SW480 (cell line): Measurements from ENCODE around the gene PDLIM5.
A peak's percentile ranks its signal among the peaks of the same experiment; 100 is the strongest.
"Not testable (repeated sequence)": the region's sequence is repeated elsewhere in the genome, so short reads cannot be mapped to it uniquely, and the experiment has no call there.

ENCODE experiments used
- DNase-seq: peaks from one replicate; pipeline ENCODE4 v3.0.0-alpha.2; 2016; ENCODE audit warnings: low spot score

The PDLIM5 gene

DNA sequence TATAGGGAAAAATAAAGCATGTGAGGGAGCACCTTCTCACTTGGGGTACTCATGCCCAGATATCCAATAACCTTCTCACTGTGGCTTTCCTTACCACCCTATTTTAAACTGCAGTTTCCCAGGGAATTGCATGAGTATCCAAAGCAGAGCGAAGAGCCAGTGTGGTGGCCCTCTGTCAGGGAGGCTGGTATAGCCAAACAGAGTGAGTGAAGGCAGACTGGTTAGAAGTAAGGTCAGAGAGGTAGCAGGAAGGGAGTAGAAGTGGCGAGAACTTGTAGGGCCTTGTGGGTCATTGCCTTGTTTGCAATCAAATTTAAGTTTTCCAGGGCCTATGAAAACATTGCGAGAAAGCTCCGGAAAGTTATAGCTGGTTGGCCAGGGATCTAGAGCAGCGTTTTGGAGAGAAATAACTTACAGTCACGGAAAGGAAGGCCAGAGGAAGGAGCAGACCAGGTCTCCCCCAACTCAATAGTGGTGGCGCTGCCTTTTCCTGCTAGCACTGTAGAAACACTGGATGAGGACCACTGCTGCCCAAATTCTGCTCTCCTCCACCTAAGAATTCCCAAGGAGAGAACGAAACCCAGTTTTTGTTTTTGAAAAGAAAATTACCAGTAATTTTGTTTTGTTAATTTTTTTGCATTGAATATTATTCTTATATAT lies 77.2 kb downstream of the PDLIM5 start:
- DNase-seq, result no peak

GRCh38 chr4:94530073-94530472 lies 78.3 kb downstream of the PDLIM5 start:
- no peak for DNase-seq

DNA sequence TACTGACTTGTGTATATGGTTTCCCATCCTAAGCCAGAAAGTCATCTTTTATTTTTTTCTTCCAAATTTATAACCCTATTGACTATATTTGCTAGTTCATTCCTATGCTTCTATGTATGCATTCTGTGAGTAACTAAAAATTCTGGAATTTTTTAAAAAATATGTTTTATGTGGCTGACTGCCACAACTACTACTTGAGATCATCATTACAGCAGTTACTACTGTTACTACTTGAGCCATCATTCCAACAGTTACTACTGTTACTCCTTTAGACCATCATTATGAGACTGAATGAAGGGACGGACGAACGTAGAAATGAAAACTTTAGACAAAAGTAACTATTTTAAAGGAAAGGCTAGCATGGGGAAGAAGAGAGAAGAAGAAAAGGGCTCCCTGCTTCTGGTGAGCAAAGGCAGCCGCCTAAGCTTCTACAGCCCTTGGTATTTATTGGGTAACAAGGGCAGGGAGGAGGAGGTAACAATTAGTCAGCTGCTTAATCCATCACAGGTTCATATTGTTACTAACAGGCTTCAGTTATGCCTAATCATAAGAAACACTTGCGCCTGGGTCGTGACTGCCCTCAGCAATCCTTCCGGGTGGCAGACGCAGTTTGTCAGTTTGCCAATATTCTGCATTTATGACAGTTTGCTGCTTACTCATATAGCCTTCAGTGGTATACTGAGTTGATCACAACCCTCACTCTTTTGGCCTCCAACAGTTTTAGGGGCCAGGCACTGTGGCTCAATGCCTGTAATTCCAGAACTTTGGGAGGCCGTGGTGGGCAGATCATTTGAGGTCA lies 80.4 kb downstream of the PDLIM5 start:
- DNase-seq, result no peak

DNA sequence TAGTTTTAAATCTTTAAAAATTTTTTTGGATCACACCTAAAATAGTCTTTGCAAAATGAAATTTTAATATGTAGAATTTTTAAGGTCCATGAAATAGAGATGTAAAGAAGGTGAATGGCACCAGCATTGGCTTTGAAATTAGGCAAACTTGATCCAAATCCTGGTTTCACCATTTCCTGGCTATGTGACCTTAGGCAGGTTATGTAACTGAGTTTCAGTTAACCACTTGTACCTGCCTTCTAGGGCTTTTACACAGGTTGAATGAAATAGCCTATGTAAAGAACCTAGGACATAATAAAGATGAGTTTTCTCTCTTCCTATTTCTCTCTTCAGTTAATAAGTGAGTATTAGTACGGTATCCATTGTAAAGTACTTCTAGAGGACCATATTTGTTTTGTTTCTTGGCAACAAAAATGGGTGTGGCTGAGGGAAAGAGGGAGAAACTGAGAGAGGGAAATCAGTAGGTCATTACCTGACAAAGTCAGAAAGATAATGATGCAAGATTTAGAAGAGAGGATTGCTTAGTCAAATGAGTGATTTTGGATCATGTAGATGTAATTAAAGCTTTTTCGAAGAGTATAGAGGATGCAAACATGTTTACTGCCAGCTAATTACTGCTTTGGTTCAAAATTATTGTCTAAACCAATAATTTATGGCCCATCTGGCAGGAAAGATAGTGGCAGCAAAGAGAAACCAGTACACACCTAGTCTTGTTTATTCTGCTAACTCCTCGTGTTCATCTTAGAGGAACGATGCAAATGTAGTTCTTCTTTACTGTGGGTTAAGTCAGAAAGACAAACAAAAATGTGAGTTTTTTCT lies 81.9 kb downstream of the PDLIM5 start:
- no peak for DNase-seq

DNA sequence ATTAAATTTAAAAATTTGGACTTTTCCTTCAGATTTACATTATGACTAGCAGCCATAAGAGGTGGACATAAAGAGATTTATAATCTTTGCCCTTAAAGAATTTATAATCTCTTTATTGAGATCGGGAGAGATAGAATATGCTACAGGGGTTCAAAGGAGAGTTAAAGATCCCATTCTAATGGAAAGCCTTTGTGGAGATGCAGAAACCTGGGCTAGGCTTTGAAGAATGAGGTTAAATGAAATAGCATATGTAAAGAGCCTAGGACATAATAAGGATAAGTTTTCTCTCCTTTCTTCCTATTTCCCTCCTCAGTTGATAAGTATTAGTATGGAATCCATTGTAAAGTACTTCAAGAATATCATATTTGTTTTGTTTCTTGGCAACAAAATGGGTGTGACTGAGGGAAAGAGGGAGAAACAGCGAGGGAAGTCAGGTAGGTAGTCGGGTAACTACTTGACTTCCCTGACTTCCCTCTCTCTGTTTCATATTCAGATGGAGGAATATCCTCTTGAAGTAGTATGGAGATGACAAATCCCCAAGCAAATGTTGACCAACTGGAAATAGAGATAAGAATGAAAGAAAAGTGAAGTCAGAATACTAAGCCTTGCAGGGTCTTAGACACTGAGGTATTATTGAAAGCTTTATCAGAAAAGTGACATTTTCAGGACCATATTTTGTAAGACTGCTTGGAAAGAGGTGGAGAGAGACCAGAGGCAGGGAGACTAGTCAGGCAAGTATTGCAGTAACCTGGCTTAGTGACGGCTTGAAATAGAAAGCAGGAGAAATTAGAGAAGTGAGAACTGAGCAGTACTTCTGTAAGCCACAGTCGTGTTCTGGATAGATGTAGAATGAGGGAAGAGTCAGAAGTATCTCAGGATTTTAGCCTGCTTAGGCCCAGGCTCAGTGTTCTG lies 82.9 kb downstream of the PDLIM5 start:
- DNase-seq, result no peak

GRCh38 chr4:94536049-94536448 lies 84.3 kb downstream of the PDLIM5 start:
- no peak for DNase-seq

DNA sequence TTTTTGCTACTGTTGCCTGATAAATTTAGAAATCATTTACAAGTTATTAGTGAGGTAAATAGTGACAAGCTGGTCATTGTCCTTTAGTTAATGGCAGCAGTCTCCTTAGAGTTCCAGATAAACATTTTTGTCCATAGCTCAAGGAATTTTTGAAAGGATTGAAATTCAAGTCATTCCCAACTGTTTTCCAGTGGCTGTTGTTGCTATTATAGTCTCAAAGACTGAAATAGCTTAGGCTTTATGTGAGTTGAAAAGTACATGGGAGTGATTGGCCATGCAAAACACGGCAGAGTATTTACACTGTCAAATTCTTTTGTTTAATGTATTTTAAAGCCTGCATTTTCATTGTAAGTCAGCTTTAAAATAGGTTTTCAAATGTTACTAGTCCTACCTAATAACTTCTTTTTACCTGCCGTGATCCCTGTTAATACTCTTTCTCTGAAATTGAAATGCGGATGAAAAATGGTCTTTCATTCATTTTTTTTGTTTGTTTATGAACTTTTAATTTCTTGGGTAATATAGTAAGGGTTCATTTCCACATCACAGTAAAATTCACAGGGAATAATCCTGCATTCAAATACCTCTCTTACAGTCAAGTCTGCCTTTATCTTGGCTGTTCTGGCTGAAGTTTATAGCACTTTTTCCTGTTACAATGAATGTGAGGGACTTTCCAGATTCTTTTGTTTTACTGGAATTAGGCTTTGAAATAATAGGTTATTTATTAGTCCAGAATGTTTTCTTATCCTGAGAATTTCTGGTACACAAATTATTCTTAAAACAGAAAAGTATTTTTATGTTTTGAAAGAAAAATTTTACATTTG lies 85.1 kb downstream of the PDLIM5 start:
- no peak for DNase-seq

DNA sequence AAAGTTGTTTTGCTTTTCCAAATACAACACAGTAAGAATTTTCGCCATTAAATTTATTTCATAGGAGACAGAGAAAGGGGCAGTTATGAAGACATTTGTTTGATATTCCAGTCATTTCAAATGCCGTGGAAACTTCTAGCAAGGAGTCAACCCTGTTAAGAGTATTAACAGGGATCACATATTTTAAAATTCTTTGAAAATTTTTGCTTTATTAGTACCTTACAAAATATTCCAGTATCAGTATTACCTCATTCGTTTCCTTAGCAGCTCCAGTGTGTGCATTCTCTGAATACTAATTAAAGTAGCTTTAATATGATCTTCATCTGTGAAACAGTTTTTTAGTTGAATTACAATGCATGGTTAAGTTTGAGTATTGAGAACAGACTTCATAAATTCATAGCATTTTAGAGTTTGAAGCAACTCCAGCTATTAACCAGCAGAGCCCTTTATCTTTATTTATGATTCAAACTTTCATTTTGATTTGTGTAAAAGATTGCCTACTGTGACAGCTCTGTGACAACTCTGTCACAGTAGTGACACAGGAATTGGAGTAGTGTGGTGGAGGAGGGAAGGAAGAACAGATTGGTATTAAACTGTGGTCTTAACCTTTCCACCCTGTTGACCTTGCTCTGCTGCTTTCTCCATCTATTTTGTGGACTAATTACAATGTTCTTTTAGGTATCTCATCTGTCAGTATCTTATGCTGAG lies 86.3 kb downstream of the PDLIM5 start:
- no peak for DNase-seq

- no peak for DNase-seq
Measured at GRCh38 chr4:94540476-94540875, 88.7 kb downstream of the PDLIM5 start.

GRCh38 chr4:94544811-94545210 lies 93.1 kb downstream of the PDLIM5 start:
- DNase-seq, result no peak

GRCh38 chr4:94545296-94545695 lies 93.6 kb downstream of the PDLIM5 start:
- DNase-seq, result no peak

DNA sequence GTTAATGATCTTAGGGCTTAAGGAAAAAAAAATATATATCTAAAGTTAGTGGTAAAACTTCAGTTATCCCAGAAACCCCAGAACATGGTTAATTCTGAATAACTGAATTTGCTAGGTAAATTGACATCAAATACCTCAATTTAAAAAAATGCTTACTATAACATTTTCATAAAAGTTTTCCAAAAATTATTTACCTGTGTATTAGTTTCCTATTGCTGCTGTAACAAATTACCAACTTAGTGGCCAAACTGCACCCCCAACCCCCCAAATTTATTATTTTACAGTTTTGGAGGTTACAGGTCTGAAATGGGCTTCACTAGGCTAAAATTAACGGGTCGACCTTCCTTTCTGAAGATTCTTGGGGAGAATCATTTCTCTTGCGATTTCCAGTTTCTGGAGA lies 95.2 kb downstream of the PDLIM5 start:
- DNase-seq, result no peak

DNA sequence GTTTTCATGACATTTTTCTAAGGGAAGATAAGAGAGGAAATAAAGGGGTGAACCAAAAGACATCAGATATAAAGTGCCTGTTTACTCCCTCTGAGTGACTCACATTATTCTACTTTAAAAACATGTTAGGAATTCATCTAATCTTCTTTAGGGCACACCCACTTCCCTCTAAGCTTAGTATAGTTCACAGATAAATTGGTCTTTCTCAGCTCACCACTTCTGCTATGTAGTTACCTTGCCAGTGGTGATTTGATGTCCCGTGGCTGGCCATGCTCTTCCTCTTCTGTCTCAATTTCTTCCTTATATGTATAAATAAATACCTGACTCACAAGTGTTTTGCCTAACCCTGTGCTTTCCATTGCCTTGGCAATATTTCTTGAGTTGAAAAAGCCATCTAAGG lies 96.8 kb downstream of the PDLIM5 start:
- peak; percentile 62 for DNase-seq

DNA sequence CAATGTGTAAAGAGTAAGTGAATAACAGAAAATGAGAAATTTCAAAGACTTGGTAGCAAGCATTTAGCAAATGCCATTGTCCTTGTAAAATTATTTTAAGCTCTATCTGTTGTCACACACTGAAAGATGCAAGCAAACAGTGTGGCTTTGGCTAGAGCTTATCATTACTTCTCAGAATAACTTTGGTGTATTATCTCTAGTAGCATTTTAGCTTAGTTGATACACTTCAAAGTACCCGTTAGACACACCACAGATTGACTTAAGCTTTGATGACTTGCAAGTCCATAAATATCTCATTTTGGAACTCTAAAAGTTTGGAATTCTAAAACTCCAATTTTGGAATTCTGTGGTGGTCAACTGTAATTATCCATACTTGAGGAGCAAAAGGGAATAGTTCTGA lies 98.6 kb downstream of the PDLIM5 start:
- no peak for DNase-seq

- DNase-seq, result no peak
Measured at GRCh38 chr4:94550851-94551250, 99.1 kb downstream of the PDLIM5 start.

DNA sequence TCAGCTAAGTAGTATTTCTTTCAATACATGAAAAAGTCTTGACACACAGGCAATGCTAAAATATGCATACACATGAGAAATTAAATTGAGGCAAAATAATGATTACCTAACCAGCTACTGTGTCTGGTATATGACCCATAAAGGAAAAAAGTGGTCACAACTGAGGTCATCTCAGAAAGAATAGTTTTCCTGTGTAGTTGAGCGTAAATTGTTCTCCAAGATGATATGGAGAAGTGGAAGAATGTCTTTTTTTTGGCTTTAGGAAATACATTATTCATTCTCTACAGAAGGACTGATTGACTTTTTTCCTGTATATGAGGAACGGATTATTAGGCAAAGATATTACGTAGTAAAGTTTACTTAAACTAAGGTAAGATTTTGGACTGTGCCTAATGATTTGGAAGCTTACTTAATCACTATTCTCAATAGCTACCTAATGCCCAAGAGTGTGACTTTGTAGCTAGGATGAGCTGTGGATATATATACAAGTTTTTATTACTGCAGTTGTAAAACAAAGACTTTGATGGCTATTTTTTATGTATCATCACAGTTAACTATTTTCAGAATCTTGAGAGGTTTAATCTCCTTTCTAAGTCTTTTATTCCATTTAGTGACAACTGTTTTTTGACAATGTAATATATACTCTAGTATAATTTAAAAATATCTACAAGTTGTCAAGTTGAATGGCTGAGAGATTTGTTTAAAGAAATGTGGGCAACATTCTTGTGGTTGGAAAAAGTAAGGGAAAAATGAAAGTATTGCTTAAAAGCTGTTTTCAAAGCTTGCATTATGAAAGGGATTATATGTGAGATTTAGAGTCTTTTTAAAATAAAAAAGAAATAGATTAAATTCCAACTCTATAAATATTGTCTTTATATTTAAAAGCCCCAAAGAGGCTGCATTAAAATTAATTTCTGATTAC lies 100.2 kb downstream of the PDLIM5 start:
- no peak for DNase-seq

GRCh38 chr4:94556047-94556446 lies 104.3 kb downstream of the PDLIM5 start:
- not testable (repeated sequence) for DNase-seq

- DNase-seq, result not testable (repeated sequence)
Measured at GRCh38 chr4:94557632-94558031, 105.9 kb downstream of the PDLIM5 start.

- no peak for DNase-seq
Measured at GRCh38 chr4:94558392-94558904, 106.7 kb downstream of the PDLIM5 start.
